OCI-LY3 (cell line): ENCODE measurements around the gene POLR2E.

ENCODE experiments used
- CTCF ChIP-seq: fragments of 200-600, 300-600 bp; sonication (generic); IDR thresholded peaks from 2 replicates; pipeline ENCODE4 v1.5.1; 2014; ENCODE audit warnings: antibody characterized with exemption, low read length, low read depth
- EZH2phosphoT487 ChIP-seq: fragments of 200-600 bp; shearing (Covaris generic); IDR thresholded peaks from 2 replicates; pipeline ENCODE4 v1.6.1; 2018; ENCODE audit warnings: antibody characterized with exemption, mixed run types, low read depth

- TF ChIP-seq CTCF (no peak), EZH2phosphoT487 (no peak)
These were observed 46.1 kb downstream of the POLR2E start for GRCh38 chr19:1049106-1049505.
